IMR-90 (cell line): ENCODE data around the gene DAPK3.
"Not testable (repeated sequence)": the region's sequence is repeated elsewhere in the genome, so short reads cannot be mapped to it uniquely, and the experiment has no call there.

Experiments
- BHLHE40 ChIP-seq: fragments of 150-350 bp; IDR thresholded peaks from 2 replicates; pipeline ENCODE4 v1.6.1; 2016; ENCODE audit warnings: mild to moderate bottlenecking, low read depth, low read length
- CEBPB ChIP-seq: IDR thresholded peaks from 2 replicates; pipeline ENCODE4 v1.6.1; 2012; ENCODE audit warnings: low read depth, low read length, improper control_type of control experiment
- CHD1 ChIP-seq: IDR thresholded peaks from 2 replicates; pipeline ENCODE4 v1.6.1; 2012; ENCODE audit warnings: low read depth, low read length, improper control_type of control experiment
- CTCF ChIP-seq: conservative IDR thresholded peaks from 2 replicates; pipeline ENCODE4 v1.5.1; 2012; ENCODE audit warnings: mild to moderate bottlenecking, low read depth, low read length, improper control_type of control experiment
- ELK1 ChIP-seq: fragments of 150-350 bp; IDR thresholded peaks from 2 replicates; pipeline ENCODE4 v1.6.1; 2016; ENCODE audit warnings: low read depth, mild to moderate bottlenecking, low read length, moderate library complexity, borderline replicate concordance
- FOS ChIP-seq: fragments of 150-350 bp; IDR thresholded peaks from 2 replicates; pipeline ENCODE4 v1.6.1; 2016; ENCODE audit warnings: low read depth, low read length
- MAFK ChIP-seq: IDR thresholded peaks from 2 replicates; pipeline ENCODE4 v1.6.1; 2012; ENCODE audit warnings: low read depth, low read length, improper control_type of control experiment
- POLR2A ChIP-seq: IDR thresholded peaks from 2 replicates; pipeline ENCODE4 v1.6.1; 2012; ENCODE audit warnings: mild to moderate bottlenecking, low read depth, low read length
- RAD21 ChIP-seq: IDR thresholded peaks from 2 replicates; pipeline ENCODE4 v1.6.1; 2012; ENCODE audit warnings: low read length, improper control_type of control experiment
- RCOR1 ChIP-seq: IDR thresholded peaks from 2 replicates; pipeline ENCODE4 v1.6.1; 2012; ENCODE audit warnings: mild to moderate bottlenecking, low read length, improper control_type of control experiment; ENCODE audit not compliant: insufficient replicate concordance
- RFX5 ChIP-seq: IDR thresholded peaks from 2 replicates; pipeline ENCODE4 v1.8.0; 2012; ENCODE audit warnings: low read depth, mild to moderate bottlenecking, low read length, moderate library complexity
- SMC3 ChIP-seq: fragments of 150-350 bp; IDR thresholded peaks from 2 replicates; pipeline ENCODE4 v1.6.1; 2016; ENCODE audit warnings: low read depth, mild to moderate bottlenecking, antibody characterized with exemption, low read length, moderate library complexity
- TF ChIP-seq, protein P1 (sequence below): fragments of 150-350 bp; IDR thresholded peaks from 2 replicates; pipeline ENCODE4 v1.6.1; 2017; ENCODE audit warnings: mild to moderate bottlenecking, antibody characterized with exemption, low read length, low read depth

DNA sequence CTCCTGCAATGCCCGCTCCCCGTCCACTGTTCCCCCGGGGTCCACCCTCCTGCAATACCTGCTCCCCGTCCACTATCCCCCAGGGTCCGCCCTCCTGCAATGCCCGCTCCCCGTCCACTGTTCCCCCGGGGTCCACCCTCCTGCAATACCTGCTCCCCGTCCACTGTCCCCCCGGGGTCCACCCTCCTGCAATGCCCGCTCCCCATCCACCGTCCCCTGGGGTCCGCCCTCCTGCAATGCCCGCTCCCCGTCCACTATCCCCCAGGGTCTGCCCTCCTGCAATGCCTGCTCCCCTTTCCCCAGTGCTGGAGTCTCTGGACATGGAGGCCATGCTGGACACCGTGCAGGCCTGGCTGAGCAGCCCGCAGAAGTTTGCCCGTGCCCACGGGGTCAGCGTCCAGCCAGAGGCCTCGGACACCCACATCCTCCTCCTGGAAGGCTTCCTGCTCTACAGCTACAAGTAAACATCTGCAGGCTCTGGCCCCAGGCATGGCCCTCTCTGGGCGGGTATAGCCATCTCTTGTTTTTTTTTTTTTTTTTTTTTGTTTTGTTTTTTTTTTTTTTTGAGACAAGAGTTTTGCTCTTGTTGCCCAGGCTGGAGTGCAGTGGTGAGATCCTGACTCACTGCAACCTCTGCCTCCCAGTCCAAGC is 32.5 kb downstream of the DAPK3 start:
- TF ChIP-seq SMC3, CTCF, BHLHE40, POLR2A, RFX5, ELK1, FOS, RCOR1, RAD21, CHD1, CEBPB, MAFK: not testable (repeated sequence)
- TF ChIP-seq, protein P1, sequence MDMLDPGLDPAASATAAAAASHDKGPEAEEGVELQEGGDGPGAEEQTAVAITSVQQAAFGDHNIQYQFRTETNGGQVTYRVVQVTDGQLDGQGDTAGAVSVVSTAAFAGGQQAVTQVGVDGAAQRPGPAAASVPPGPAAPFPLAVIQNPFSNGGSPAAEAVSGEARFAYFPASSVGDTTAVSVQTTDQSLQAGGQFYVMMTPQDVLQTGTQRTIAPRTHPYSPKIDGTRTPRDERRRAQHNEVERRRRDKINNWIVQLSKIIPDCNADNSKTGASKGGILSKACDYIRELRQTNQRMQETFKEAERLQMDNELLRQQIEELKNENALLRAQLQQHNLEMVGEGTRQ: not testable (repeated sequence)
